Trophoblast cell (in vitro differentiated cells and primary cell): ENCODE measurements around the gene NFKBIA.

Experiments
- DNase-seq, 2 donors: peaks; one replicate each; pipeline ENCODE4 v3.0.0-alpha.2; 2016
- H2AFZ ChIP-seq: 2 replicates; pipeline ENCODE4 v1.6.1; 2013; ENCODE audit warnings: low read length, moderate library complexity, mild to moderate bottlenecking; ENCODE audit not compliant: insufficient read depth, poor library complexity
- H2AK5ac ChIP-seq: 2 replicates; pipeline ENCODE4 v1.6.1; 2013; ENCODE audit warnings: mild to moderate bottlenecking, low read length
- H2BK120ac ChIP-seq: 2 replicates; pipeline ENCODE4 v1.6.1; 2013; ENCODE audit warnings: low read length, mild to moderate bottlenecking, moderate library complexity; ENCODE audit not compliant: insufficient read depth, poor library complexity
- H2BK12ac ChIP-seq: 2 replicates; pipeline ENCODE4 v1.6.1; 2013; ENCODE audit warnings: mild to moderate bottlenecking, low read length, moderate library complexity
- H2BK5ac ChIP-seq: 2 replicates; pipeline ENCODE4 v1.6.1; 2013; ENCODE audit warnings: low read length, low read depth, moderate library complexity, mild to moderate bottlenecking; ENCODE audit not compliant: poor library complexity
- H3K14ac ChIP-seq: 2 replicates; pipeline ENCODE4 v1.6.1; 2013; ENCODE audit warnings: mild to moderate bottlenecking, low read length
- H3K18ac ChIP-seq: 2 replicates; pipeline ENCODE4 v1.6.1; 2013; ENCODE audit warnings: mild to moderate bottlenecking, low read length
- H3K23ac ChIP-seq: 2 replicates; pipeline ENCODE4 v1.6.1; 2013; ENCODE audit warnings: low read length
- H3K27ac ChIP-seq: 2 replicates; pipeline ENCODE4 v1.5.1; 2013; ENCODE audit warnings: low read depth, mild to moderate bottlenecking, inconsistent platforms, low read length, moderate library complexity
- H3K27me3 ChIP-seq: 2 replicates; pipeline ENCODE4 v1.6.1; 2013; ENCODE audit warnings: inconsistent platforms, mild to moderate bottlenecking, low read length, moderate library complexity; ENCODE audit not compliant: insufficient read depth
- H3K36me3 ChIP-seq, 2 experiments: 1 replicate in 1 of 2; 2 replicates in 1 of 2; pipeline ENCODE4 v1.6.1; 2013; ENCODE audit warnings: low read length in 2 of 2, mild to moderate bottlenecking in 2 of 2, moderate library complexity in 1 of 2; ENCODE audit not compliant: insufficient read depth in 2 of 2, control insufficient read depth in 1 of 2
- H3K4ac ChIP-seq: 2 replicates; pipeline ENCODE4 v1.6.1; 2013; ENCODE audit warnings: low read depth, mild to moderate bottlenecking, low read length, moderate library complexity
- H3K4me1 ChIP-seq, 2 experiments: 1 replicate in 1 of 2; 2 replicates in 1 of 2; pipeline ENCODE4 v1.6.1; 2013; ENCODE audit warnings: low read length in 2 of 2, mild to moderate bottlenecking in 2 of 2, moderate library complexity in 1 of 2; ENCODE audit not compliant: insufficient read depth in 2 of 2, control insufficient read depth in 1 of 2
- H3K4me2 ChIP-seq: 2 replicates; pipeline ENCODE4 v1.6.1; 2013; ENCODE audit warnings: inconsistent platforms, mild to moderate bottlenecking, low read length, moderate library complexity
- H3K4me3 ChIP-seq: 2 replicates; pipeline ENCODE4 v1.5.1; 2013; ENCODE audit warnings: mild to moderate bottlenecking, low read depth, low read length, inconsistent platforms
- H3K79me1 ChIP-seq: one replicate; pipeline ENCODE4 v1.6.1; 2013; ENCODE audit warnings: low read length
- H3K79me2 ChIP-seq: 2 replicates; pipeline ENCODE4 v1.6.1; 2013; ENCODE audit warnings: low read length, mild to moderate bottlenecking; ENCODE audit not compliant: control insufficient read depth, insufficient read depth, poor library complexity
- H3K9ac ChIP-seq: 2 replicates; pipeline ENCODE4 v1.6.1; 2013; ENCODE audit warnings: mild to moderate bottlenecking, low read length
- H3K9me3 ChIP-seq: 2 replicates; pipeline ENCODE4 v1.6.1; 2013; ENCODE audit warnings: low read depth, mild to moderate bottlenecking, control low read depth, inconsistent platforms, low read length; ENCODE audit not compliant: insufficient read depth
- H4K12ac ChIP-seq: 2 replicates; pipeline ENCODE4 v1.6.1; 2013; ENCODE audit warnings: low read depth, mild to moderate bottlenecking, low read length, moderate library complexity
- H4K8ac ChIP-seq: 2 replicates; pipeline ENCODE4 v1.6.1; 2013; ENCODE audit warnings: low read depth, mild to moderate bottlenecking, low read length, moderate library complexity
- H4K91ac ChIP-seq: one replicate; pipeline ENCODE4 v1.6.1; 2013; ENCODE audit warnings: low read depth, mild to moderate bottlenecking, low read length, moderate library complexity
- WGBS: extraction: QIAGEN DNeasy Blood & Tissue Kit; methylation state at CpG from one replicate; pipeline ENCODE4 v1.1.7; 2013; ENCODE audit warnings: missing lambda C conversion rate; ENCODE audit not compliant: insufficient read length, insufficient coverage; ENCODE audit errors: extremely low coverage; 5-methylcytosine and 5-hydroxymethylcytosine counted together

Gene NFKBIA

GRCh38 chr14:35405304-35405996 lies 901 bp upstream of the NFKBIA start:
- H4K91ac ChIP-seq, result peak overlapping the region; percentile 96
- H3K4me1 ChIP-seq, result peaks cover 14 to 19% of the 10 kb centered on the region in 2 experiments
- H4K8ac ChIP-seq, result peak overlapping the region; percentile 94
- peak overlapping the region; percentile 3 for H2AK5ac ChIP-seq
- H3K4ac ChIP-seq, result peak overlapping the region; percentile 60
- peak overlapping the region; percentile 79 for H4K12ac ChIP-seq
- H3K9ac ChIP-seq, result no peak overlapping the region
- H3K18ac ChIP-seq, result peak overlapping the region; percentile 89
- WGBS, result no CpG with 5 or more reads among the region's 14 CpGs
- H3K27me3 ChIP-seq, result no peaks in the 10 kb centered on the region
- H3K23ac ChIP-seq, result no peak overlapping the region
- H3K14ac ChIP-seq, result peak overlapping the region; percentile 86
- peak overlapping the region; percentile 90 for H2BK120ac ChIP-seq
- DNase-seq, result no peak
- peak overlapping the region; percentile 81 for H2AFZ ChIP-seq
- H3K79me1 ChIP-seq, result peaks cover 23% of the 10 kb centered on the region
- H3K36me3 ChIP-seq, result peaks cover 20 to 29% of the 10 kb centered on the region in 2 experiments
- H3K9me3 ChIP-seq, result no peaks in the 10 kb centered on the region
- peak overlapping the region; percentile 87 for H3K4me3 ChIP-seq
- peak overlapping the region; percentile 62 for H3K4me2 ChIP-seq
- H2BK5ac ChIP-seq, result peak overlapping the region; percentile 90
- no peak overlapping the region for H2BK12ac ChIP-seq
- H3K79me2 ChIP-seq, result peaks cover 17% of the 10 kb centered on the region
- peak overlapping the region; percentile 100 for H3K27ac ChIP-seq

GRCh38 chr14:35403603-35404448 lies 723 bp downstream of the NFKBIA start:
- H3K4me1 ChIP-seq, result peaks cover 14 to 19% of the 10 kb centered on the region in 2 experiments
- WGBS, result no CpG with 5 or more reads among the region's 81 CpGs

GRCh38 chr14:35403114-35403602 lies 1.4 kb downstream of the NFKBIA start:
- Histone ChIP-seq H2BK12ac (peak overlapping the region; percentile 33), H3K27me3 (no peaks in the 10 kb centered on the region), H3K27ac (peak overlapping the region; percentile 92), H3K4me1 (peaks cover 14 to 19% of the 10 kb centered on the region in 2 experiments), H3K4ac (peak overlapping the region; percentile 59), H4K8ac (peak overlapping the region; percentile 77), H3K9ac (peak overlapping the region; percentile 57), H3K18ac (peak overlapping the region; percentile 23), H2AFZ (no peak overlapping the region), H2AK5ac (peak overlapping the region; percentile 85), H3K4me2 (peak overlapping the region; percentile 87), H3K23ac (no peak overlapping the region), H2BK120ac (peak overlapping the region; percentile 71), H3K79me2 (peaks cover 17% of the 10 kb centered on the region), H3K14ac (peak overlapping the region; percentile 83), H3K79me1 (peaks cover 23% of the 10 kb centered on the region), H4K91ac (peak overlapping the region; percentile 79), H3K36me3 (peaks cover 23 to 29% of the 10 kb centered on the region in 2 experiments), H2BK5ac (peak overlapping the region; percentile 94), H4K12ac (peak overlapping the region; percentile 45), H3K4me3 (peak overlapping the region; percentile 72), H3K9me3 (no peaks in the 10 kb centered on the region)
- peak in 1 of 2 donors; percentile 28 for DNase-seq
- no CpG with 5 or more reads among the region's 8 CpGs for WGBS

More at GRCh38 chr14:35403603-35404448, 723 bp downstream of the NFKBIA start:
- peak overlapping the region; percentile 85 for H2AK5ac ChIP-seq
- peak overlapping the region; percentile 100 for H3K18ac ChIP-seq
- peak overlapping the region; percentile 96 for H3K4ac ChIP-seq
- H3K4me2 ChIP-seq, result peak overlapping the region; percentile 87
- peak overlapping the region; percentile 65 for H4K12ac ChIP-seq
- H2BK120ac ChIP-seq, result peak overlapping the region; percentile 91
- peak overlapping the region; percentile 93 for H3K14ac ChIP-seq
- peaks cover 17% of the 10 kb centered on the region for H3K79me2 ChIP-seq
- peak overlapping the region; percentile 80 for H2AFZ ChIP-seq
- H3K9me3 ChIP-seq, result no peaks in the 10 kb centered on the region
- peak overlapping the region; percentile 88 for H3K9ac ChIP-seq
- H2BK5ac ChIP-seq, result peak overlapping the region; percentile 94
- peak overlapping the region; percentile 95 for H4K91ac ChIP-seq
- H3K79me1 ChIP-seq, result peaks cover 23% of the 10 kb centered on the region
- peak overlapping the region; percentile 33 for H2BK12ac ChIP-seq
- H3K27ac ChIP-seq, result peak overlapping the region; percentile 100
- peak; percentile 80 to 83 for DNase-seq
- peak overlapping the region; percentile 98 for H4K8ac ChIP-seq
- H3K23ac ChIP-seq, result no peak overlapping the region
- peak overlapping the region; percentile 87 for H3K4me3 ChIP-seq
- H3K27me3 ChIP-seq, result no peaks in the 10 kb centered on the region
- peaks cover 23 to 29% of the 10 kb centered on the region in 2 experiments for H3K36me3 ChIP-seq
